Measurements from ENCODE around the gene AP3S1.

- TF ChIP-seq CTCF (IDR thresholded peaks at IDR 0.05) (no peak), POLR2AphosphoS5 (IDR thresholded peaks at IDR 0.05) (no peak), POLR2A (IDR thresholded peaks at IDR 0.05) (no peak), EP300 (IDR thresholded peaks at IDR 0.05) (no peak)
These were observed 11.8 kb upstream of the AP3S1 start for GRCh38 chr5:115829913-115830312.

Data from upper lobe of left lung (tissue), 4 donors.